Smooth muscle cell (in vitro differentiated cells): ENCODE measurements around the gene CACNA1D. TPM values are rescaled to one million over a fixed set of nuclear protein-coding genes. Genes with fewer than 3 reads are reported as not detected.

ENCODE experiments used
- DNase-seq: peaks from one replicate; lab custom pipeline; 2025; ENCODE audit not compliant: unreplicated experiment; lab: John Stamatoyannopoulos, UW
- H2AFZ ChIP-seq: fragments of 200-600 bp; sonication (generic); 2 replicates; pipeline ENCODE4 v1.6.0; 2016; ENCODE audit warnings: antibody characterized with exemption, low read depth, mild to moderate bottlenecking
- H3F3A ChIP-seq: fragments of 200-600 bp; sonication (generic); 2 replicates; pipeline ENCODE4 v1.6.0; 2017; ENCODE audit warnings: antibody characterized with exemption, low read depth
- H3K27ac ChIP-seq: fragments of 200-600 bp; sonication (generic); 2 replicates; pipeline ENCODE4 v1.5.1; 2016; ENCODE audit warnings: low read depth, mild to moderate bottlenecking
- H3K27me3 ChIP-seq: fragments of 200-600 bp; sonication (generic); 2 replicates; pipeline ENCODE4 v1.6.1; 2016; ENCODE audit warnings: low read depth, mild to moderate bottlenecking
- H3K36me3 ChIP-seq: fragments of 200-600 bp; sonication (generic); 2 replicates; pipeline ENCODE4 v1.5.1; 2016; ENCODE audit warnings: low read depth
- H3K4me1 ChIP-seq: fragments of 200-600 bp; sonication (generic); 2 replicates; pipeline ENCODE4 v1.5.1; 2016; ENCODE audit warnings: low read depth
- H3K4me2 ChIP-seq: fragments of 200-600 bp; sonication (generic); 2 replicates; pipeline ENCODE4 v1.6.0; 2016; ENCODE audit warnings: mild to moderate bottlenecking
- H3K4me3 ChIP-seq: fragments of 200-600 bp; sonication (generic); 2 replicates; pipeline ENCODE4 v1.5.1; 2016; ENCODE audit warnings: mild to moderate bottlenecking
- H3K79me2 ChIP-seq: fragments of 200-600 bp; sonication (generic); 2 replicates; pipeline ENCODE4 v1.6.0; 2016; ENCODE audit warnings: low read depth, mild to moderate bottlenecking
- H3K9ac ChIP-seq: fragments of 200-600 bp; sonication (generic); 2 replicates; pipeline ENCODE4 v1.6.0; 2016; ENCODE audit warnings: low read depth
- H3K9me3 ChIP-seq: fragments of 200-600 bp; sonication (generic); replicated peaks from 2 replicates; pipeline ENCODE4 v1.5.1; 2016; ENCODE audit warnings: low read depth
- H4K20me1 ChIP-seq: fragments of 200-600 bp; sonication (generic); 2 replicates; pipeline ENCODE4 v1.6.0; 2016; ENCODE audit warnings: low read depth
- CTCF ChIP-seq: fragments of 200-600 bp; sonication (generic); IDR thresholded peaks from 2 replicates; pipeline ENCODE4 v1.5.1; 2017; ENCODE audit warnings: borderline replicate concordance, mild to moderate bottlenecking, antibody characterized with exemption; ENCODE audit not compliant: insufficient read depth, poor library complexity, severe bottlenecking
- WGBS: methylation state at CpG from one replicate; pipeline ENCODE4 v1.1.7; 2016; ENCODE audit warnings: low lambda C conversion rate; 5-methylcytosine and 5-hydroxymethylcytosine counted together
- polyA plus RNA-seq: library from polyadenylated mRNA; unstranded; fragments of >200 nt; fragmentation: Nextera tagmentation; extraction: Ambion mirVana; gene quantifications from 2 replicates; pipeline ENCODE4 v1.2.1, GENCODE V29; 2016
- total RNA-seq: library from RNA; depleted of rRNA; stranded (reverse); fragments of >200 nt; gene quantifications from 2 replicates; pipeline ENCODE4 v1.2.3, GENCODE V29; 2014

CACNA1D gene
- total and polyA plus RNA-seq, 2 experiments from 2014 or later = 0.63 to 1.4 TPM

- H3F3A ChIP-seq = no peaks in the 10 kb centered on the region
- H3K9me3 ChIP-seq = no peaks in the 10 kb centered on the region
- H4K20me1 ChIP-seq = no peaks in the 10 kb centered on the region
- no peak overlapping the region for H2AFZ ChIP-seq
- no peak overlapping the region for H3K27ac ChIP-seq
- H3K9ac ChIP-seq = no peak overlapping the region
- no peak for TF ChIP-seq CTCF
- H3K4me3 ChIP-seq = no peak overlapping the region
- WGBS = 90% methylated on average over 14 of the region's 14 CpGs
- no peaks in the 10 kb centered on the region for H3K79me2 ChIP-seq
- peaks cover 16% of the 10 kb centered on the region for H3K27me3 ChIP-seq
- DNase-seq = no peak
- no peaks in the 10 kb centered on the region for H3K36me3 ChIP-seq
- H3K4me1 ChIP-seq = peaks cover 11% of the 10 kb centered on the region
- no peak overlapping the region for H3K4me2 ChIP-seq
Measured at GRCh38 chr3:53703630-53704362, 209.4 kb downstream of the CACNA1D start.

DNA sequence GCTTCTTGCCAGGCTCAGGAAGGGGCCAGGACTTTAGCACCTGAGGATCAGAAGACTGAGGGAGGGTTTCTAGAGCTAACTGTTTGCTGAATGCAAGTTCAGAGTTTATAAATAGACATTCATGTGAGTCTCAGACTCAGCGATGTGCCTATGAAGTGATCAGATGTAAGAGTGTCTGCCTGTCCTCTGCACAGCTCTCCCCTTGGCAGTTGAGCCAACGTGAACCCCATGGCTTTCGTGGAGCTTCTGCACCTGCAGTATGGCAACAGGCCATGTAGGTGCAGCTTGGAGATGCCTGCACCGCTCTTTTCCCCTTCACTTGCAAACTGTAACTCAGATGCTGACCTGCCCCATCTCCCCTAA lies 209.9 kb downstream of the CACNA1D start:
- no peak overlapping the region for H3K27ac ChIP-seq
- WGBS = 99% methylated on average over 4 of the region's 4 CpGs
- no peaks in the 10 kb centered on the region for H3K36me3 ChIP-seq
- H3K9me3 ChIP-seq = no peaks in the 10 kb centered on the region
- no peak overlapping the region for H3K9ac ChIP-seq
- no peak for DNase-seq
- H2AFZ ChIP-seq = no peak overlapping the region
- H3K27me3 ChIP-seq = peaks cover 10% of the 10 kb centered on the region
- H3K4me3 ChIP-seq = no peak overlapping the region
- H3K4me1 ChIP-seq = peaks cover 11% of the 10 kb centered on the region
- no peaks in the 10 kb centered on the region for H3K79me2 ChIP-seq
- no peaks in the 10 kb centered on the region for H4K20me1 ChIP-seq
- H3F3A ChIP-seq = no peaks in the 10 kb centered on the region
- no peak for TF ChIP-seq CTCF
- no peak overlapping the region for H3K4me2 ChIP-seq

DNA sequence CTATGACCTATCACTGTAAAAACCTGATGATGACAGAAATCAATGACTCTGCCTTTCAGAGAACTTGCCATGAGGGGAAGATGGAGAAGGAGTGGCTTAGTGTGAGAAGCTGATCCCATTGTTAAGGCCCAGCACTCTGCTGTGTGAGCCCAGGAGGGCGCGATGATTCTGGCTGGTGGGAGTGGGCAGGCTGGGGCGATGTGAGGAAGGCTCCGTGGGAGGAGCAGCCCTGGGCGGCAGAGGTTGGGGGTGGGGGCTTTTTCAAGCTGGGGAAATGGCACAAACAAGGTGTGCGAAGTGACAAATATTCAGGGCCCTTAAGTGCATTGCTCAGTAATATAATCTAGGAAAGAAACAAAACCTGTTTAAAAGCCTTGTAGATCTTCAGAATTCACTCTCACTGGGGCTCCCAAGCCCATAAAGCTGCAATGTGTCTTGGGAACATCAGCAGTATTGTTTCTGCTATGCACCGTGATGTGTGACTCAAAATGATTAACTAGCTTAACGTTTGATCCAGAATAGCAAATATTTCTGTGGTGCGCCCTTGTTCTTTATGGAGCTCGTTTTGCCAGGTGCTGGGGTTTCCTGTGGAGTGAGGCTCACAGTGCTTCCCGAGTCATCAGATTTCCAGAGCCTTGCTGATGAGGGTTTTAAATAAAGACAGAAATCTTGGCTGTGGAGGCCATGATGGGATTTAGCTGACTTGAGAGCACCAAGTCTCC lies 210.8 kb downstream of the CACNA1D start:
- Histone ChIP-seq H3K9me3 (no peaks in the 10 kb centered on the region), H3K4me2 (no peak overlapping the region), H3K27me3 (peaks cover 4% of the 10 kb centered on the region), H3F3A (no peaks in the 10 kb centered on the region), H3K4me3 (no peak overlapping the region), H3K9ac (no peak overlapping the region), H3K4me1 (peaks cover 11% of the 10 kb centered on the region), H3K36me3 (no peaks in the 10 kb centered on the region), H3K79me2 (no peaks in the 10 kb centered on the region), H2AFZ (no peak overlapping the region), H3K27ac (no peak overlapping the region), H4K20me1 (no peaks in the 10 kb centered on the region)
- WGBS = 78% methylated on average over 11 of the region's 11 CpGs
- no peak for TF ChIP-seq CTCF
- no peak for DNase-seq
